ENCODE measurements around the gene SAP130.

The SAP130 gene

DNA sequence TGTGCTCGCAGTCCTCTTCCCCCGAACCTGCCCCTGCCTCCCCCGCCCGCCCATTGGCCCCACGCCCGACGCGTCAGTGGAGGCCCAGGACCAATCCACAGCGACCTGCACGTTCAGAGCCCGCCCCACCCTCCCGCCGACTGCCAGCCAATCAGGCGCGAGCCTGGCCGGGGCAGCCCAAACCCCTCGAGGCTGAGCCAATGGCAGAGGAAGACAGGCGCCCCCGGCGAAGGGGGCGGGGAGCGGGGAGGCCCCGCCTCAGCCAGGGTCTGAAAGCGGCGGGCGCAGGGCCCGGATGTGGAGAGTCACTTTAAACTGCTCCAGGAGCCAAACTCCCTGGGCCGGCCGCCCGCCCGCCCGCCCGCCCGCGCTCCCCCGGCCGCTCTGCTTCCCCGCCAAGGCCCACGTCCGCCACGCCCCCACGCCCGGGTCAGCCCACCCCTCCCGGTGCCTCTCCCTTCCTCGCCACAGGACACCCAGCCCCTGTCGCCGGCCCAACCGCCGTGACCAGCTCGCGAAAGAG lies 520 bp downstream of the SAP130 start:
- no peak for TF ChIP-seq EZH2 (IDR thresholded peaks at IDR 0.05; ENCODE audit: borderline replicate concordance, low read depth, low read length, severe bottlenecking)
- TF ChIP-seq, protein P1, sequence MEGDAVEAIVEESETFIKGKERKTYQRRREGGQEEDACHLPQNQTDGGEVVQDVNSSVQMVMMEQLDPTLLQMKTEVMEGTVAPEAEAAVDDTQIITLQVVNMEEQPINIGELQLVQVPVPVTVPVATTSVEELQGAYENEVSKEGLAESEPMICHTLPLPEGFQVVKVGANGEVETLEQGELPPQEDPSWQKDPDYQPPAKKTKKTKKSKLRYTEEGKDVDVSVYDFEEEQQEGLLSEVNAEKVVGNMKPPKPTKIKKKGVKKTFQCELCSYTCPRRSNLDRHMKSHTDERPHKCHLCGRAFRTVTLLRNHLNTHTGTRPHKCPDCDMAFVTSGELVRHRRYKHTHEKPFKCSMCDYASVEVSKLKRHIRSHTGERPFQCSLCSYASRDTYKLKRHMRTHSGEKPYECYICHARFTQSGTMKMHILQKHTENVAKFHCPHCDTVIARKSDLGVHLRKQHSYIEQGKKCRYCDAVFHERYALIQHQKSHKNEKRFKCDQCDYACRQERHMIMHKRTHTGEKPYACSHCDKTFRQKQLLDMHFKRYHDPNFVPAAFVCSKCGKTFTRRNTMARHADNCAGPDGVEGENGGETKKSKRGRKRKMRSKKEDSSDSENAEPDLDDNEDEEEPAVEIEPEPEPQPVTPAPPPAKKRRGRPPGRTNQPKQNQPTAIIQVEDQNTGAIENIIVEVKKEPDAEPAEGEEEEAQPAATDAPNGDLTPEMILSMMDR (IDR thresholded peaks at IDR 0.05; ENCODE audit: borderline replicate concordance, extremely low read depth, low read length, poor library complexity, severe bottlenecking): no peak
- peak overlapping the region; percentile 88 for H2AFZ ChIP-seq (ENCODE audit: low read depth, low read length)
- DNase-seq (peak; percentile 100), ATAC-seq (ENCODE audit: insufficient read depth, low read depth) (peak; percentile 83)
- peak overlapping the region; percentile 98 for H3K9ac ChIP-seq (ENCODE audit: low read depth, low read length)
- H3K27me3 ChIP-seq (ENCODE audit: insufficient read depth, low read length, poor library complexity): no peaks in the 10 kb centered on the region
- peak overlapping the region; percentile 81 for H3K4me2 ChIP-seq (ENCODE audit: insufficient read depth, low read length)
- H3K9me3 ChIP-seq (ENCODE audit: insufficient read depth, low read length, severe bottlenecking): peaks cover 8% of the 10 kb centered on the region
- peaks cover 49% of the 10 kb centered on the region for H3K79me2 ChIP-seq (ENCODE audit: insufficient read depth, low read length)
- H3K4me1 ChIP-seq (ENCODE audit: insufficient read depth, low read length): peaks cover 29% of the 10 kb centered on the region
- H3K27ac ChIP-seq (ENCODE audit: low read length): peak overlapping the region; percentile 93
- peak overlapping the region; percentile 73 to 86; a peak in 3 of 4 replicates for H3K4me3 ChIP-seq (ENCODE audit: low read depth in 1 of 2, low read length in 2 of 2)
- peaks cover 17% of the 10 kb centered on the region for H4K20me1 ChIP-seq (ENCODE audit: insufficient read depth, low read length)
- H3K36me3 ChIP-seq (ENCODE audit: insufficient read depth, low read length): peaks cover 25% of the 10 kb centered on the region

DNA sequence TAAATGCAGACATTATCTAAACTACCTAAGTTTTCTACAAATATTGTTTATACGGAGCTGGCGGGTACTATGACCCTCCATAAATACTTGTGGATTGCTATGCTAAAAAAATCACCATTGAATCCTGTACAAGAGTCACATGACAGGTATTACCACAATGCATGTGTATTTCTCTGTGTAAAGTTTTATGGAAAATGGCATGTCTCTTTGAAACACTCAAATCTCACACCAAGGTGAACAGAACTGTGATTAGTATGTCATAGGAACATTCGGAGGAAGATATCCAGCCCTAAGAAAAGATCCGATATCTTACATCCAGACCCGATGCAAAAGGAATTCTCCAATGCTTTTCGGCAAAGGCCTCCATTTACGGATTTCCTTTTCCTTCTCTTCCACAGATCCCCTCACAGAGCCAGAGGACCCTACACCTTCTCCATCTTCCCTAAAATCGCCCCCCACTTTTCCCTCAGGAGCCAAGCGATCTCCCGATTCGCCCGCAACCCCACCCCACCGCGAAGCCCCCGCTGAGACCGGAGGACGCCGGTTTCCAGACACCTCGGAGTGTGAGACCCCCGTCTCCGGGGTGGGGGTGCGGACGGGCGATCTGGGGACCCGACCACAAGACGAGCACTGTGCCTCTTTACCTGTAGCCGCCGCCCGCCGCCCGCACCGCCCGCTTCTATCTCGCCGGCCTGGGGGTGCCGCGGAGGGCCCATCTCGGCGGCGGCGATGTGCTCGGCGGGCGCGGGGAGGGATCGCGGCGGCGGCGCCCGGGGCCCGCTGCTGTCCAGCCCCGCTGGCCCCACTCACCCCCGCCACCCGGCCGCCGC lies 1.2 kb downstream of the SAP130 start:
- peak overlapping the region; percentile 81 for H3K4me2 ChIP-seq (ENCODE audit: insufficient read depth, low read length)
- ATAC-seq (ENCODE audit: insufficient read depth, low read depth): no peak
- H4K20me1 ChIP-seq (ENCODE audit: insufficient read depth, low read length): peaks cover 17% of the 10 kb centered on the region
- peak overlapping the region; percentile 75 for H3K9ac ChIP-seq (ENCODE audit: low read depth, low read length)
- DNase-seq: no peak
- peaks cover 29% of the 10 kb centered on the region for H3K4me1 ChIP-seq (ENCODE audit: insufficient read depth, low read length)
- H3K27ac ChIP-seq (ENCODE audit: low read length): peak overlapping the region; percentile 58; the same call in 1 of the 2 replicates
- peaks cover 1% of the 10 kb centered on the region for H3K9me3 ChIP-seq (ENCODE audit: insufficient read depth, low read length, severe bottlenecking)
- peaks cover 30% of the 10 kb centered on the region for H3K36me3 ChIP-seq (ENCODE audit: insufficient read depth, low read length)
- H3K27me3 ChIP-seq (ENCODE audit: insufficient read depth, low read length, poor library complexity): no peaks in the 10 kb centered on the region
- peaks cover 56% of the 10 kb centered on the region for H3K79me2 ChIP-seq (ENCODE audit: insufficient read depth, low read length)
- TF ChIP-seq EZH2 (IDR thresholded peaks at IDR 0.05; ENCODE audit: borderline replicate concordance, low read depth, low read length, severe bottlenecking): no peak
- TF ChIP-seq, protein P1 (IDR thresholded peaks at IDR 0.05; ENCODE audit: borderline replicate concordance, extremely low read depth, low read length, poor library complexity, severe bottlenecking): no peak
- H3K4me3 ChIP-seq (ENCODE audit: low read depth in 1 of 2, low read length in 2 of 2): peak overlapping the region; percentile 78 to 82
- H2AFZ ChIP-seq (ENCODE audit: low read depth, low read length): peak overlapping the region; percentile 37; the same call in 1 of the 2 replicates

DNA sequence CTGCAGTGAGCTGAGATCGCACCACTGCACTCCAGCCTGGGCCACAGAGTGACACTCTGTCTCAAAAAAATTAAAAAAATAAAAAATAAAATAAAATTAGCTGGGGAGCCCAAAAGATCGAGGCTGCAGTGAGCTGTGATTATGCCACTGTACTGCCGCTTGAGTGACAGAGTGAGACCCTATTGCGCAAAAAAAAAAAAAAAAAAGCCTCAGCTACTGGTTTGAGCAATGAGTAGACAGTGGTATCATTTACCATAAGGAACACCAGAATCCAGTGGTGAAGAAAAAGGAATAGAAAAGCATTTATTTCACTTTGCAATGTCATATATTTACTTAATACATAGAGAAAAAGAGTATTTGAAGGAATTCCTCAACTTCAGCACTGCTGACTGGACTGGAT lies 3.0 kb downstream of the SAP130 start:
- Histone ChIP-seq H3K4me2 (ENCODE audit: insufficient read depth, low read length) (no peak overlapping the region), H3K27ac (ENCODE audit: low read length) (no peak overlapping the region), H3K27me3 (ENCODE audit: insufficient read depth, low read length, poor library complexity) (no peaks in the 10 kb centered on the region), H2AFZ (ENCODE audit: low read depth, low read length) (no peak overlapping the region), H3K79me2 (ENCODE audit: insufficient read depth, low read length) (peaks cover 67% of the 10 kb centered on the region), H3K9me3 (ENCODE audit: insufficient read depth, low read length, severe bottlenecking) (no peaks in the 10 kb centered on the region), H3K4me1 (ENCODE audit: insufficient read depth, low read length) (peaks cover 29% of the 10 kb centered on the region), H4K20me1 (ENCODE audit: insufficient read depth, low read length) (peaks cover 17% of the 10 kb centered on the region), H3K4me3 (ENCODE audit: low read depth in 1 of 2, low read length in 2 of 2) (no peak overlapping the region), H3K36me3 (ENCODE audit: insufficient read depth, low read length) (peaks cover 40% of the 10 kb centered on the region), H3K9ac (ENCODE audit: low read depth, low read length) (no peak overlapping the region)
- ATAC-seq (ENCODE audit: insufficient read depth, low read depth) (no peak), DNase-seq (no peak)
- TF ChIP-seq EZH2 (IDR thresholded peaks at IDR 0.05; ENCODE audit: borderline replicate concordance, low read depth, low read length, severe bottlenecking): no peak
- TF ChIP-seq, protein P1 (IDR thresholded peaks at IDR 0.05; ENCODE audit: borderline replicate concordance, extremely low read depth, low read length, poor library complexity, severe bottlenecking): no peak

Data from DND-41 (cell line).